Hepatocyte (in vitro differentiated cells): Measurements from ENCODE around the gene ADORA3.

Experiments used
- EZH2 ChIP-seq: fragments of 200-600 bp; sonication (generic); IDR thresholded peaks from 2 replicates; pipeline ENCODE4 v1.6.1; 2016; ENCODE audit warnings: antibody characterized with exemption, mild to moderate bottlenecking, borderline replicate concordance
- TF ChIP-seq, protein P1 (sequence below): fragments of 200-600 bp; sonication (generic); IDR thresholded peaks from 2 replicates; pipeline ENCODE4 v1.5.1; 2016; ENCODE audit warnings: antibody characterized with exemption, mild to moderate bottlenecking; ENCODE audit not compliant: poor library complexity

- TF ChIP-seq, protein P1, sequence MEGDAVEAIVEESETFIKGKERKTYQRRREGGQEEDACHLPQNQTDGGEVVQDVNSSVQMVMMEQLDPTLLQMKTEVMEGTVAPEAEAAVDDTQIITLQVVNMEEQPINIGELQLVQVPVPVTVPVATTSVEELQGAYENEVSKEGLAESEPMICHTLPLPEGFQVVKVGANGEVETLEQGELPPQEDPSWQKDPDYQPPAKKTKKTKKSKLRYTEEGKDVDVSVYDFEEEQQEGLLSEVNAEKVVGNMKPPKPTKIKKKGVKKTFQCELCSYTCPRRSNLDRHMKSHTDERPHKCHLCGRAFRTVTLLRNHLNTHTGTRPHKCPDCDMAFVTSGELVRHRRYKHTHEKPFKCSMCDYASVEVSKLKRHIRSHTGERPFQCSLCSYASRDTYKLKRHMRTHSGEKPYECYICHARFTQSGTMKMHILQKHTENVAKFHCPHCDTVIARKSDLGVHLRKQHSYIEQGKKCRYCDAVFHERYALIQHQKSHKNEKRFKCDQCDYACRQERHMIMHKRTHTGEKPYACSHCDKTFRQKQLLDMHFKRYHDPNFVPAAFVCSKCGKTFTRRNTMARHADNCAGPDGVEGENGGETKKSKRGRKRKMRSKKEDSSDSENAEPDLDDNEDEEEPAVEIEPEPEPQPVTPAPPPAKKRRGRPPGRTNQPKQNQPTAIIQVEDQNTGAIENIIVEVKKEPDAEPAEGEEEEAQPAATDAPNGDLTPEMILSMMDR, result no peak
- TF ChIP-seq EZH2, result no peak
Measured at GRCh38 chr1:111455642-111456031, 47.8 kb downstream of the ADORA3 start.
